Ascending aorta (tissue), 2 donors: ENCODE data around the gene ATIC. TPM values are rescaled to one million over a fixed set of nuclear protein-coding genes. Genes with fewer than 3 reads are reported as not detected.
A peak's percentile ranks its signal among the peaks of the same experiment; 100 is the strongest.

ENCODE experiments used
- DNase-seq, 2 donors: peaks; one replicate each; pipeline ENCODE4 v3.0.0-alpha.2; 2019; ENCODE audit warnings: low spot score in 2 of 2
- H3K27ac ChIP-seq, 2 donors: fragments of 200-600 bp; sonication (generic); one replicate each; pipeline ENCODE4 v1.5.1; 2016 to 2017; ENCODE audit warnings: mild to moderate bottlenecking in 1 of 2
- H3K27me3 ChIP-seq: fragments of 200-600 bp; sonication (generic); one replicate; pipeline ENCODE4 v1.5.1; 2017
- H3K36me3 ChIP-seq, 2 donors: fragments of 200-600 bp; sonication (generic); one replicate each; pipeline ENCODE4 v1.5.1; 2016
- H3K4me1 ChIP-seq, 2 donors: fragments of 200-600 bp; sonication (generic); one replicate each; pipeline ENCODE4 v1.5.1; 2016 to 2017; ENCODE audit warnings: mild to moderate bottlenecking in 1 of 2
- H3K4me3 ChIP-seq, 2 donors: fragments of 200-600 bp; sonication (generic); one replicate each; pipeline ENCODE4 v1.5.1; 2016 to 2017; ENCODE audit warnings: mild to moderate bottlenecking in 1 of 2
- H3K9me3 ChIP-seq, 2 donors: fragments of 200-600 bp; sonication (generic); one replicate each; pipeline ENCODE4 v1.5.1; 2016
- CTCF ChIP-seq, 3 experiments: fragments of 200-600 bp in 2 of 3; fragments of 450-650 bp in 1 of 3; sonication (generic) in 2 of 3; IDR thresholded peaks; one replicate each; pipeline ENCODE4 v1.5.1; 2016 to 2019; ENCODE audit warnings: antibody characterized with exemption in 3 of 3, mild to moderate bottlenecking in 1 of 3, moderate library complexity in 1 of 3
- intact Hi-C: fragments of 100-400 bp; cut with DNase I; formaldehyde crosslinking; loops from one replicate; pipeline ENCODE4 v1.15.1; 2023
- total RNA-seq: library from RNA; depleted of rRNA; stranded (reverse); fragments of >200 nt; gene quantifications from one replicate; pipeline ENCODE4 v1.1.0, GENCODE V29; 2016

ATIC gene
- 8.9 TPM for total RNA-seq

GRCh38 chr2:215311625-215312396 lies at the start of gene ATIC:
ATIC (plus strand) TSS chr2:215312059; CDS start chr2:215312143, 84 bp downstream.
- H3K27ac ChIP-seq: peak within 1 kb of the TSS; percentile 73 to 87
- intact Hi-C loops: loop anchor here (5.0 to 10.0 kb wide), 2 partner anchors 500 to 803 kb away; no protein-coding TSS in a partner anchor
- peaks cover 0 to 6% of the 10 kb centered on the region in 2 donors for H3K4me1 ChIP-seq
- H3K27me3 ChIP-seq: no peaks in the 10 kb centered on the region
- peak within 1 kb of the TSS; percentile 85 to 86 for H3K4me3 ChIP-seq
- peak in 1 of 3 experiments; percentile 19 for TF ChIP-seq CTCF (IDR thresholded peaks at IDR 0.05)
- H3K9me3 ChIP-seq: no peaks in the 10 kb centered on the region
- DNase-seq: peak; percentile 73 to 97
- no peaks in the 10 kb centered on the region for H3K36me3 ChIP-seq

DNA sequence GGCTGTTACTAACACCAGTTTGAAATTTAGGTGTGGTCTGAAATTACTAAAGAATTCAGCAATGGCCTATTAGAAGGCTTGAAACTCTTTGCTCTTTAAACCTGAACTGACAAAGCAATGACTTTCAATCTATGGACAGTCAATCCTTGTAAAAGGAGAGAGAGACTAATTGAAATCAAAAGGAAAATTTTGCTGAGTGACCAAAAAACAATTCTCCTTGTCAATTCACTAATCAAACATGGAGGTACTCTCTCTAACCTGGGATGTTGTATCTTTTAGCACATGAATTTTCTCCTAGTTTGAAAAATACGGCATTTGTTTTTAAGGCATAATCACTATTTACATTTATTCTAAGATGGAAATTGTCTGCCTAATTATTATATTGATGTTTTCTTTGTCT lies 49.6 kb upstream of the ATIC start:
- Histone ChIP-seq H3K4me3 (no peak overlapping the region), H3K36me3 (no peaks in the 10 kb centered on the region), H3K9me3 (no peaks in the 10 kb centered on the region), H3K4me1 (no peaks in the 10 kb centered on the region), H3K27ac (no peak overlapping the region), H3K27me3 (no peaks in the 10 kb centered on the region)
- no peak for TF ChIP-seq CTCF (IDR thresholded peaks at IDR 0.05)
- DNase-seq: no peak
- intact Hi-C loops: no loop called here

DNA sequence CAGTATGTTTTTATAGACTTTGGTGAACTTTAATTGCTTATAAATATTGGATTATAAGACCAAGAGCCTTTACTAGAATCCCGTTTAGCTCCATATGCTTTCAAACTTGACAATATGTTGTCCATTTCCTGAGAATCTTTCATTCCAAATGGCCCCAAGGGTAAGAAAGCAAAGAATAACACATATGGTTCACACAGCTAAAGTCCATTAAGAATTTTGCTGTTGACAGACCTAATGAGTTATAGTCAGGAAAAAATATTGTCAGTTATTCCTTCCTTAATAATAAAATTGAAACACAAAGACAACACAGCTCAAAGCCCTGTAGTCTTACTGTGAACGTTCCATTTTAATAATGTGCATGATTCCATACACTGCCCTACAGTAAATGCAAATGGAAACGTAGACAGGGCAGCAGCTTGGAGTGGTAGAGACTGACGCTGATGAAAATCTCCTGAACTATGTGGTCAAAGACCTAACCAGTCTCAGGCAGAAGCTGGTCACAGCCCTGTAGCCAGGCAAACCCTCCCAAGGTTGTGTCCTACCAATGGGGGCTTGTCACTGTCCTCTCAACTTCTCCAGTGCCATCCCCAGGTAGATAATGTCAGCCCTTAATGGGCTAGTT lies 49.0 kb upstream of the ATIC start:
- no peak for TF ChIP-seq CTCF (IDR thresholded peaks at IDR 0.05)
- H3K4me1 ChIP-seq: no peaks in the 10 kb centered on the region
- no peaks in the 10 kb centered on the region for H3K36me3 ChIP-seq
- no peak overlapping the region for H3K27ac ChIP-seq
- H3K9me3 ChIP-seq: no peaks in the 10 kb centered on the region
- no peak for DNase-seq
- H3K27me3 ChIP-seq: no peaks in the 10 kb centered on the region
- H3K4me3 ChIP-seq: no peak overlapping the region
- intact Hi-C loops: no loop called here

- Histone ChIP-seq H3K4me1 (no peaks in the 10 kb centered on the region), H3K27me3 (no peaks in the 10 kb centered on the region), H3K9me3 (no peaks in the 10 kb centered on the region), H3K27ac (no peak overlapping the region), H3K4me3 (no peak overlapping the region), H3K36me3 (no peaks in the 10 kb centered on the region)
- intact Hi-C loops: no loop called here
- TF ChIP-seq CTCF (IDR thresholded peaks at IDR 0.05): no peak
- DNase-seq: no peak
These were observed 47.5 kb upstream of the ATIC start for GRCh38 chr2:215264374-215264773.

GRCh38 chr2:215269397-215270117 lies 42.3 kb upstream of the ATIC start:
- H3K27ac ChIP-seq: no peak overlapping the region
- no peaks in the 10 kb centered on the region for H3K36me3 ChIP-seq
- no peaks in the 10 kb centered on the region for H3K4me1 ChIP-seq
- no peaks in the 10 kb centered on the region for H3K9me3 ChIP-seq
- DNase-seq: peak in 1 of 2 donors; percentile 74
- H3K27me3 ChIP-seq: no peaks in the 10 kb centered on the region
- peak; percentile 31 to 82 (median 77) for TF ChIP-seq CTCF (IDR thresholded peaks at IDR 0.05)
- H3K4me3 ChIP-seq: peak overlapping the region in 1 of 2 donors; percentile 41
- intact Hi-C loops: no loop called here
